Measurements from ENCODE around the gene CRACR2B.

GRCh38 chr11:813456-814096 lies 14.1 kb upstream of the CRACR2B start:
- TF ChIP-seq, protein P1, sequence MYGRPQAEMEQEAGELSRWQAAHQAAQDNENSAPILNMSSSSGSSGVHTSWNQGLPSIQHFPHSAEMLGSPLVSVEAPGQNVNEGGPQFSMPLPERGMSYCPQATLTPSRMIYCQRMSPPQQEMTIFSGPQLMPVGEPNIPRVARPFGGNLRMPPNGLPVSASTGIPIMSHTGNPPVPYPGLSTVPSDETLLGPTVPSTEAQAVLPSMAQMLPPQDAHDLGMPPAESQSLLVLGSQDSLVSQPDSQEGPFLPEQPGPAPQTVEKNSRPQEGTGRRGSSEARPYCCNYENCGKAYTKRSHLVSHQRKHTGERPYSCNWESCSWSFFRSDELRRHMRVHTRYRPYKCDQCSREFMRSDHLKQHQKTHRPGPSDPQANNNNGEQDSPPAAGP (tag by site-specific recombination; IDR thresholded peaks at IDR 0.05) = no peak
- TF ChIP-seq ZFP3 (tag by site-specific recombination; IDR thresholded peaks at IDR 0.05; ENCODE audit: low read depth) (no peak), ZNF311 (tag by site-specific recombination; IDR thresholded peaks at IDR 0.05; ENCODE audit: borderline replicate concordance) (no peak), ZNF473 (tag by site-specific recombination; IDR thresholded peaks at IDR 0.05) (no peak), ZNF280C (tag by site-specific recombination; IDR thresholded peaks at IDR 0.05) (no peak), ZNF549 (tag by site-specific recombination; IDR thresholded peaks at IDR 0.05) (no peak), YY1 (tag by site-specific recombination; IDR thresholded peaks at IDR 0.05) (no peak), ZNF433 (tag by site-specific recombination; IDR thresholded peaks at IDR 0.05; ENCODE audit: low read depth) (no peak), ZNF302 (tag by site-specific recombination; IDR thresholded peaks at IDR 0.05; ENCODE audit: low read depth) (no peak)
- TF ChIP-seq, protein P2, sequence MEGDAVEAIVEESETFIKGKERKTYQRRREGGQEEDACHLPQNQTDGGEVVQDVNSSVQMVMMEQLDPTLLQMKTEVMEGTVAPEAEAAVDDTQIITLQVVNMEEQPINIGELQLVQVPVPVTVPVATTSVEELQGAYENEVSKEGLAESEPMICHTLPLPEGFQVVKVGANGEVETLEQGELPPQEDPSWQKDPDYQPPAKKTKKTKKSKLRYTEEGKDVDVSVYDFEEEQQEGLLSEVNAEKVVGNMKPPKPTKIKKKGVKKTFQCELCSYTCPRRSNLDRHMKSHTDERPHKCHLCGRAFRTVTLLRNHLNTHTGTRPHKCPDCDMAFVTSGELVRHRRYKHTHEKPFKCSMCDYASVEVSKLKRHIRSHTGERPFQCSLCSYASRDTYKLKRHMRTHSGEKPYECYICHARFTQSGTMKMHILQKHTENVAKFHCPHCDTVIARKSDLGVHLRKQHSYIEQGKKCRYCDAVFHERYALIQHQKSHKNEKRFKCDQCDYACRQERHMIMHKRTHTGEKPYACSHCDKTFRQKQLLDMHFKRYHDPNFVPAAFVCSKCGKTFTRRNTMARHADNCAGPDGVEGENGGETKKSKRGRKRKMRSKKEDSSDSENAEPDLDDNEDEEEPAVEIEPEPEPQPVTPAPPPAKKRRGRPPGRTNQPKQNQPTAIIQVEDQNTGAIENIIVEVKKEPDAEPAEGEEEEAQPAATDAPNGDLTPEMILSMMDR (tag by site-specific recombination; IDR thresholded peaks at IDR 0.05) = no peak
- TF ChIP-seq, protein P3, sequence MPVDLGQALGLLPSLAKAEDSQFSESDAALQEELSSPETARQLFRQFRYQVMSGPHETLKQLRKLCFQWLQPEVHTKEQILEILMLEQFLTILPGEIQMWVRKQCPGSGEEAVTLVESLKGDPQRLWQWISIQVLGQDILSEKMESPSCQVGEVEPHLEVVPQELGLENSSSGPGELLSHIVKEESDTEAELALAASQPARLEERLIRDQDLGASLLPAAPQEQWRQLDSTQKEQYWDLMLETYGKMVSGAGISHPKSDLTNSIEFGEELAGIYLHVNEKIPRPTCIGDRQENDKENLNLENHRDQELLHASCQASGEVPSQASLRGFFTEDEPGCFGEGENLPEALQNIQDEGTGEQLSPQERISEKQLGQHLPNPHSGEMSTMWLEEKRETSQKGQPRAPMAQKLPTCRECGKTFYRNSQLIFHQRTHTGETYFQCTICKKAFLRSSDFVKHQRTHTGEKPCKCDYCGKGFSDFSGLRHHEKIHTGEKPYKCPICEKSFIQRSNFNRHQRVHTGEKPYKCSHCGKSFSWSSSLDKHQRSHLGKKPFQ (tag by site-specific recombination; IDR thresholded peaks at IDR 0.05) = no peak
- TF ChIP-seq, protein P4, sequence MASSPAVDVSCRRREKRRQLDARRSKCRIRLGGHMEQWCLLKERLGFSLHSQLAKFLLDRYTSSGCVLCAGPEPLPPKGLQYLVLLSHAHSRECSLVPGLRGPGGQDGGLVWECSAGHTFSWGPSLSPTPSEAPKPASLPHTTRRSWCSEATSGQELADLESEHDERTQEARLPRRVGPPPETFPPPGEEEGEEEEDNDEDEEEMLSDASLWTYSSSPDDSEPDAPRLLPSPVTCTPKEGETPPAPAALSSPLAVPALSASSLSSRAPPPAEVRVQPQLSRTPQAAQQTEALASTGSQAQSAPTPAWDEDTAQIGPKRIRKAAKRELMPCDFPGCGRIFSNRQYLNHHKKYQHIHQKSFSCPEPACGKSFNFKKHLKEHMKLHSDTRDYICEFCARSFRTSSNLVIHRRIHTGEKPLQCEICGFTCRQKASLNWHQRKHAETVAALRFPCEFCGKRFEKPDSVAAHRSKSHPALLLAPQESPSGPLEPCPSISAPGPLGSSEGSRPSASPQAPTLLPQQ (tag by site-specific recombination; IDR thresholded peaks at IDR 0.05) = no peak

Measured in HEK293 (cell line).